ENCODE data around the gene SCN4A. TPM values are rescaled to one million over a fixed set of nuclear protein-coding genes. Genes with fewer than 3 reads are reported as not detected.
A peak's percentile ranks its signal among the peaks of the same experiment; 100 is the strongest.

SCN4A gene
- total RNA-seq, 2 donors from 2014 or later = 0.41 to 1.0 TPM

DNA sequence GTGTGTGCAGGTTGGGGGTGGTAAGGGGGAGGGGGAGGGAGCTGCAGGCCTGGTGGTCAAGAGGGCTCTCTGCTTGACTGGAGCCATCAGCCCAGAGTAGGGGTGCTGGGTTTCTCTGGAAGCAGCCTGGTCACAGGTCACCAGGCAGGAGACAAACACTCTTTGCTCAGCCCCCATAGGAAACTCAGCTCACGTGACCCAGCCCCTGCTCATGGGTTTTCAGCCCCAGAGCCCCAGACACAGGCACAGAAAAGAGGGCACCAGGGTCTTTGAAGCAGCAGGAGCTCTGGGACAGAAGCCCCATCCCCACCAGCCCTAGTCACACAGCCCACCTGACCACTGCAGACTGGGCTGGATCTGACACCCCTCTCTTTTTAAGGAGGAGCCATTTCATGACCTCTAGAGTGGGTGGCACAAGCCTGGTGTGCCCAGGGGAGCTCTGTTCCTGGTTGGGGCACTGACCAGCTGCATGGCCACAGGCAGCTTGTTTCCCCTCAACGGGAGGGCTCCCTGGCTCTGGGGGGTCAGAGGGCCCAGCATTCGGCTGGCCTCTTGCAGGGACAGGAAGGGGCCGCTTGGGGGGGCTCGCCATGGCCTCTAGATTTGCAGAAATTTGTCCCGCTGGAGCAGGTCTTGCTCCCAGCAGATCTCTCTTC lies 26.8 kb downstream of the SCN4A start:
- ATAC-seq = no peak
- intact Hi-C loops (cut with DNase I) = no loop called here
- DNase-seq = no peak

DNA sequence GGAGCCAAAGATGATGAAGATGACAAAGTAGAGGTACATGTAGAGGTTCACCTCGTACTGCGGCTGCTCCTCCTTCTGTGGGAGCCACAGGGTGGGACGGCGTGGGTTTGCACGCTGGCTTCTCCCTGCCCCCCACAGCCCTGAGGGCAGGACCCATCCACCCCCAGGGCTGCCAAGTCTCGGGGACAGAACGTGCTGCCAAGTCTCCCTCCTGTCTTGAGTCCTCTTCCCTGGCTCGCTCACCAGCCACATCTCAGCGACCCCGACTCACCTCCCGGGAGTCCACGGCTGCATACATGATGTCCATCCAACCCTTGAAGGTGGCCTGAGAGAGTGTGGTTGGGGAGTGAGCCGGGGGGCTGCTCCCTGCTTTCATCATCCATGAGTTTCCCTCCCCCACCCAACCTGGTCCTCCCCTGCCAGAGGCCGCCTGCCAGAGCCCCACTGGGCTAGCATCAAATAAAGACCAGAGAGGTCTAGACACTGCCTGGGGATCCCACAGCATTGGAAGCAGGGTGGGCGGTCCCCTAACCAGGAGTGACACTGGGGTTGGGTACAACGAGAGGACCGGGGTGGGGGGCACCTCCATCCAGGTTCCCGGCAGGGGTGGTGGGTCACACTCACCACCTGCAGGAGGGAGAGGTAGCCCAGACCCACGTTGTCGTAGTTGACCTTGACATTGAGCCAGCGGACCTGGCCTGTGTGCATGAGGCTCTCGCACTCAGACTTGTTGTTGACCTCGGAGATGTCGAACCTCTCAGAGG lies 27.8 kb downstream of the SCN4A start:
- intact Hi-C loops (cut with DNase I) = no loop called here

GRCh38 chr17:63943745-63944144 lies 29.0 kb downstream of the SCN4A start:
- no peak for ATAC-seq
- DNase-seq = no peak
- intact Hi-C loops (cut with DNase I) = no loop called here

More for the DNA sequence above, 27.8 kb downstream of the SCN4A start:
- no peak for DNase-seq
- no peak for ATAC-seq

- intact Hi-C loops (cut with DNase I) = no loop called here
- ATAC-seq (no peak), DNase-seq (no peak)
Measured at GRCh38 chr17:63942309-63942985, 30.3 kb downstream of the SCN4A start.

GRCh38 chr17:63941751-63942150 lies 31.0 kb downstream of the SCN4A start:
- ATAC-seq = no peak
- intact Hi-C loops (cut with DNase I) = no loop called here
- no peak for DNase-seq

- intact Hi-C loops (cut with DNase I) = no loop called here
- DNase-seq (no peak), ATAC-seq (no peak)
Measured at GRCh38 chr17:63941162-63941561, 31.6 kb downstream of the SCN4A start.

DNA sequence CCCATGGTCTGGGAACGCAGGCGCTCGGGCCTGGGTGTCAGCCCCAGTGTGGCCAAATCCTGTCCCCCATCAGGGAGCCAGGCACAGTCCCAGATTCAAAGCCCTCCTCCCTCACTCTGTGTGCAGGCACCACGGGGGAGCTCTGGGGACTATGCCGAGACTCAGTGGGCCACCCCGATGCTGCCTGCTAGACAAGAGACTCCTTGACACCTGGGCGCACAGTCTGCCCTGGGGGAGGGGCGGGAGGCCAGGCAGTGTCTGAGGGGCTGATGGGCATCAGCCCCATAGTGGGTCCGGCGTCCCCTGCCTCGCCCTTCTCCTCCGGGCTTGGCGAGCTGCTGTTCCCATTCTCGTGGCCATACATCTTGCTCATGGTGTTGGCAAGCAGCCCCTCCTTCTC lies 32.1 kb downstream of the SCN4A start:
- DNase-seq = no peak
- no peak for ATAC-seq
- intact Hi-C loops (cut with DNase I) = no loop called here

- no peak for DNase-seq
Measured at GRCh38 chr17:63939884-63940283, 32.8 kb downstream of the SCN4A start.

GRCh38 chr17:63939401-63939800 lies 33.3 kb downstream of the SCN4A start:
- DNase-seq = no peak
- intact Hi-C loops (cut with DNase I) = no loop called here
- ATAC-seq = no peak

More at GRCh38 chr17:63939884-63940283, 32.8 kb downstream of the SCN4A start:
- intact Hi-C loops (cut with DNase I) = no loop called here
- ATAC-seq = no peak

GRCh38 chr17:63937920-63938319 lies 34.8 kb downstream of the SCN4A start:
- intact Hi-C loops (cut with DNase I) = no loop called here
- DNase-seq = no peak
- ATAC-seq = no peak

- no peak for ATAC-seq
- DNase-seq = no peak
- intact Hi-C loops (cut with DNase I) = no loop called here
Measured at GRCh38 chr17:63937319-63937718, 35.4 kb downstream of the SCN4A start.

DNA sequence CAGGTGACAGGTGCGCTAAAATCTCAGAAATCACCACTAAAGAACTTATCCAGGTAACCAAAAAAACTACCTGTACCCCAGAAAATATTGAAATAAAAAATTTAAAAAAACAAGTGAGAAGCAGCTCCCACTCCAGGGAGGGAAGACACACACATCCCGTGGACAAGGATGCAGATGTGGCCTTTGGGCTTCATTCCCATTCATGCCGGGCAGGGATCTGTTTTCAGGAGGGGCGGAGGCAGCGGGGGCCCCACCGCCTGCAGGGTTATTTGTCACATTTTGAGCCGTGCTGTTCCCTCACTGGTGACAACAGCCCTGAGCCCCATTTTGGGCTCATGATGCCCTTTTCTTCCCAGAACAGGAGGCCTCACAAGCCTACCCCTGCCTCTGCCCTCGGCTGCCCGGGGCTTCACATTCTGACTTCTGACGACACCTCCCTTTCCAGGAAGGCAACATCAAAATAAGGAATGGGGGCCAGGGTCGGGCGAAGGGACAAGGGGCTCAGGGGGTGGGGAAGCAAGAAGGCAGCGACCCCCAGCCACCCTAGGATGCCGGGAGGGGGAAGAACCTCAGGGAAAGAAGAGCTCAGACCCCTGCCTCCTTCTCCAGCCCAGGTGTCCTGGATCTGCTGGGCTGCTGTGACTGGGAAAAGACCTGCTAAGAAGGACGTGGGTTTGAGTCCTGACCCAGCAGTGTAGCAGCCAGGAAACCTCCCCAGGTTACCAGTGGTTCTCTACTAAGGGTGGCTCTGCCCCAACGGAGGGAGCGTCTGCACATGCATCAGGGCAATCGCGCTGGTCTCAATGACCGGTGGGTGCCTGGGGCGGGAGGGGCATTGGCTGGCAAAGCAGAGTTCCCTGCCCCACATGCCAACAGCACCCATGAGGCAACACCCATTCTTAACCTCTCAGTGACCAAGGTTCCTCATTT lies 38.3 kb downstream of the SCN4A start:
- no peak for DNase-seq
- intact Hi-C loops (cut with DNase I) = no loop called here
- no peak for ATAC-seq

DNA sequence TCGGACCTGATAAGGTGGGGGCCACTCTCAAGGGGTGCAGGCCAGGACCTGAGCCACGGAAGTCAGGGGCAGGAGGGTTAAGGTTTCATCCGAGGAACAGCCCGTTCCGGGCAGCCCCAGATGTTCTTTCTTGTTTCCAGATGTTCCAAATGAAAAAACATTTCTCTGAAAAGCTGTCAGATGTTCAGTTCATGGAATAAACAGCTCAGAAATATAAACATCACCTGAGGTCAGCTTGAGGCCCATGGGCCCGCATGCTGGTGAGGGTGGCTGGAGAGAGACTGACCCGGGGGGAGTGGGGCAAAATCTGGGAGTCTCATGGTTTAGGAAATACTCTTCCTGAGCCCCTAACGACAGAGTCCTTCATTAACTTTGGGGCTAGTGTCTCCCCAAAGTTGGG lies 39.1 kb downstream of the SCN4A start:
- intact Hi-C loops (cut with DNase I) = no loop called here
- ATAC-seq = no peak
- DNase-seq = no peak

GRCh38 chr17:63932721-63933120 lies 40.0 kb downstream of the SCN4A start:
- intact Hi-C loops (cut with DNase I) = no loop called here
- no peak for ATAC-seq

DNA sequence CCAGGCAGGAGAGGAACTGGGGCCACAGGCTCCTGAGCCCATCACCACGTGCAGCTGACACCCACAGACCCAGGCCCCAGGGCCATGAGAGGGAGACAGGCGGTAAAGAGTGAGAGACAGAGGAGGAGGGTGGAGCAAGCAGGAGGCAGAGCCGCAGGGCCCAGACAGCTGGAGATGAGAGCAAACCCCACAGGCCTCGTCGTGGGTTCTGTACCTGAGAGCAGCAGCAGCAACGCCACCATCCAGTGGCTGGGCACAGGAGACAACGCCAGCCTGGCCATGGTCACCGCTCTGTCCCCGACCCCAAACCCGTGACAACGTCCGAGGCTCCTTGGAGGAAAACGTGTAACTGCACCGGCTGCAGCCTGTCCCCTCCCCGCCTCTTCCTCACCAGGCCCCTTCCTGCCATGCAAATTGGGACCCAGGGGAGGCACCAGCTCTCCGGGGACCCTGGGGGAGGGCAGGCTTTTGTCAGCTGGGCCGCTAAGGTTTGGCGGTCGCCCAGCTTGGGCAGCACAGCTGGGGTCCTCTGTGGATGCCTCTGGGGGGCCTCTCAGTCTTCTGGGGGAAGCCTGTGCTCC lies 40.6 kb downstream of the SCN4A start, which contains the start of gene CD79B:
CD79B (minus strand) TSS at position 351 of the 581 bp plus-strand sequence; CDS start at position 281, 70 bp downstream.
- no peak for ATAC-seq
- intact Hi-C loops (cut with DNase I) = no loop called here

More at GRCh38 chr17:63932721-63933120, 40.0 kb downstream of the SCN4A start:
- no peak for DNase-seq

GRCh38 chr17:63930951-63931575 lies 41.7 kb downstream of the SCN4A start:
- peak; percentile 88 for DNase-seq
- intact Hi-C loops (cut with DNase I) = no loop called here

More for the DNA sequence above, 40.6 kb downstream of the SCN4A start, which contains the start of gene CD79B:
- no peak for DNase-seq

DNA sequence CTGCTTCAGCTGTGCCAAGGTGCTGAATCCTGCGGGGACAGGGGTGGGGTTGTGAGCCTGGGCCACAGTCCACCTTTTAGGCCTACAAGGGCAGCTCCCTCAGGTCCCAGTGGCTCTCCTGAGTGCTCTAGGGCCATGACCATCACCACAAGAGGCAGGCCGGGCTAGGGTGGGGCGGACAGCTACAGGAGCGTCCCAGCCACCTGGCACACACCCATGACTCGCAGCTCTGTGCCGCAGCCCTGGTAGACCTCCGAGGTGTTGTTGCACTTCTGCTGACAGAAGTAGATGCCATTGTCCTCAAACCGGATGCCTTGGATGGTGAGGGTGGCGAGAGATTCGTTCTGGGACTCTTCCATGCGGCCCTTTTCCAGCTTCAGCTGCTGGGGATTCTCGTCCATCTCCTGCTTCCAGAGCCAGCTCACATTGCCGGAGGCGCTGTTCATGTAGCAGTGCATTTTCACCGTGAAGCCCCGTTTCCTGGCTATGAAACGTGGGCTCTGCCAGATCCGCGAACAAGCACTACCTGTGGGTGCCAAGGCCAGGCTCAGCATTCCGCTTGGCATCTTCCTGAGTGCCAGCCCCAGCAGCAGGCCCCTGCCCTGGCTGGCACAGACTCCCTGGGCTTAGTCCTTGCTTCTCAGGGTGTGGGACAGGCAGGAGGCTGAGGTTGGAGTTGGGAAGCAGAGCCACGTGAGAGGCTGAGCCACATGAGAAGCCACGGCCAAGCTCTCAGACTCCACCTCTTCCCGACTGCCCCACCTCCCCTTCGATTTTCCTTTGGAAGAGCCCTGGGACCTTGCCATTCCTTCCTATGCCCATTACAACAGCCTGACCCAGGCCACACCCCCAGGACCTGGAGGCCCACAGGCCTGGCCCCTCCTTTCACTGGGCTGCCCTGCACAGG lies 42.6 kb downstream of the SCN4A start:
- intact Hi-C loops (cut with DNase I) = no loop called here
- peak; percentile 41 to 54 for ATAC-seq
- DNase-seq = peak; percentile 61

More at GRCh38 chr17:63930951-63931575, 41.7 kb downstream of the SCN4A start:
- ATAC-seq = peak; percentile 82 to 89
